ENCODE data around the gene SPATA31D1. TPM values are rescaled to one million over a fixed set of nuclear protein-coding genes. Genes with fewer than 3 reads are reported as not detected.
"Not testable (repeated sequence)": the region's sequence is repeated elsewhere in the genome, so short reads cannot be mapped to it uniquely, and the experiment has no call there.

SPATA31D1 gene
- 1.8 TPM for polyA plus RNA-seq (2012; ENCODE audit: low read depth, missing spikeins)

DNA sequence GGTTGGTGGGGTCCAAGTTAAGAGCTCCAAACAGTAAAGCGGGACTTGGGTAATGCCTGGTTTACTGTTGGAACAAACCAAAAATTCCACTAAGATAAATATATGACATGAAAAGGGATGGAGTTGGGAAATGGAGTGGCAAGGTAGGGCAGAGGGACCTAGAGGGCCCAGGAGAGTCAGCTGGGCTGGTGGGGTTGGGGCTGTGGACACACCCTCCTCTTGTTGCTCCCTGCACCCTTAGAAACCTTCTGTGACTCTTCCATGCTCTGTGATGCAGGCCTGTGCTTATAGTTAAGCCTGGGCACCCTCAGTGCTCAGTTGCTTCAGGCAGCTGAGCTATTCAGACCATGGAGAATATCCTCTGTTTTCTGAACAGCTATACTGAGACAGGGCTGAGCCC lies at the start of gene SPATA31D1:
SPATA31D1 (plus strand) TSS at position 301 of the 400 bp plus-strand sequence; CDS start at position 348, 47 bp downstream.
- not testable (repeated sequence) for DNase-seq (ENCODE audit: insufficient read length, low spot score); FAIRE-seq

DNA sequence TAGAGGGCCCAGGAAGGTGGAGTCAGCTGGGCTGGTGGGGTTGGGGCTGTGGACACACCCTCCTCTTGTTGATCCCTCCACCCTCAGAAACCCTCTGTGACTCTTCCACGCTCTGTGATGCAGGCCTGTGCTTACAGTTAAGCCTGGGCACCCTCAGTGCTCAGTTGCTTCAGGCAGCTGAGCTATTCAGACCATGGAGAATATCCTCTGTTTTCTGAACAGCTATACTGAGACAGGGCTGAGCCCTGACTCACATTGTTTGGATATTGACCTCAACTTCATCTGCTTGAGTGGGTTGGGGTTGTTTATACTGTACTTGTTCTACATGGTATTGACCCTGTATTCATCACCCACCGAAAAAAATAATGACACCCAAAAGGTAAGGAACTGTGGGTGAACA lies 45.2 kb upstream of the SPATA31D1 start, which contains the start of gene SPATA31D3:
SPATA31D3 (plus strand) TSS at position 108 of the 400 bp plus-strand sequence; CDS start at position 194, 86 bp downstream.
- not testable (repeated sequence) for FAIRE-seq; DNase-seq (ENCODE audit: insufficient read length, low spot score)

DNA sequence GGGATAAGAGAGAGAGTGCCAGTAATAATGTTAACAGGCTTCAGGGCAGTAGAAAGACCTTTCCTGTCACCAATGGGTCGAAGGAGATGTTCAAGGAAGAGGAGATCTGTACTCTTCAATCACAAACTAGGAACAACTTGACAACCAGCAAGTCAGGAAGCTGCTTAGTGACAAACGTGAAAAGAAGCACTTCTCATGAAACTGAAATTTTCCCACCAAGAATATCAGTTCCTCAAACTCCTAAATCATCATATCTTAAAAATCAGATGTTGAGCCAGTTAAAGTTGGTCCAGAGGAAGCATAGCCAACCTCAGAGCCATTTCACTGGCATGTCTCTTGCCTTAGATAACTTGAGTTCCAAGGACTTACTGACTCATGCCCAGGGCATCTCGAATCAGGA lies 39.9 kb upstream of the SPATA31D1 start:
- DNase-seq (ENCODE audit: insufficient read length, low spot score); FAIRE-seq: not testable (repeated sequence)

DNA sequence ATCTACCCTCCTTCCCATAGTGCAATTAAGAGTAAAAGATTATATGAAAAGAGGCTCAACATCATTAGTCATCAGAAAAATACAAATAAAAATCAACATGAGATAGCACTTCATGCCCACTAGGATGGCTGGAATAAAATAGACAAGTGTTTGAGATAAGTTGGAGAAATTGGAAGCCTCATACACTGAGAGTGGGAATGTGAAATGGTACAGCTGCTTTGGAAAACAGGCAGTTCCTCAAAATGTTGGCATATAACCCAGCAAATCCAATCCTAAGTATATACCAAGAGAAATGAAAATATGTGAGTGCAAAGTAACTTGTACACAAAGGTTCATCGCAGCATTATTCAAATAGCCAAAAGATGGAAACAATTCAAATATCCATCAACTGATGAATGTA lies 35.5 kb upstream of the SPATA31D1 start:
- DNase-seq (ENCODE audit: insufficient read length, low spot score) (no peak), FAIRE-seq (no peak)
- TF ChIP-seq SPI1 (IDR thresholded peaks at IDR 0.05; ENCODE audit: low read depth, low read length): no peak
- TF ChIP-seq TAF1 (IDR thresholded peaks at IDR 0.05; ENCODE audit: low read depth, low read length): no peak
- no peak for TF ChIP-seq POLR2A (IDR thresholded peaks at IDR 0.05; ENCODE audit: low read depth, low read length)
- TF ChIP-seq PAX5 (IDR thresholded peaks at IDR 0.05; ENCODE audit: insufficient read depth, low read length, severe bottlenecking): no peak
- no peak for TF ChIP-seq POU2F2 (IDR thresholded peaks at IDR 0.05; ENCODE audit: low read depth, low read length)
- TF ChIP-seq POLR2AphosphoS5 (IDR thresholded peaks at IDR 0.05; ENCODE audit: low read depth, low read length): no peak

DNA sequence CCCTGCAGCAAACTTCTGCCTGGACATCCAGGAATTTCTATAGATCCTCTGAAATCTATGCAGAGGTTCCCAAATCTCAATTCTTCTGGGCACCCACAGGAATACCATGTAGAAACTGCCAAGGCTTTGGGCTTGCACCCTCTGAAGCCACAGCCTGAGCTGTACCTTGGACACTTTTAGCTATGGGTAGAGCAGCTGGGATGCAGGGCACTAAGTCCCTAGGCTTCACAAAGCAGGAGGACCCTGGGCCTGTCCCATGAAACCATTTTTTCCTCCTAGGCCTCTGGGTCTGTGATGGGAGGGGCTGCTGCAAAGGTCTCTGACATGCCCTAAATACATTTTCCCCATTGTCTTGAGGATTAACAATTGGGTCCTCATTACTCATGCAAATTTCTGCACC lies 32.9 kb upstream of the SPATA31D1 start:
- FAIRE-seq: no peak
- TF ChIP-seq POU2F2 (IDR thresholded peaks at IDR 0.05; ENCODE audit: low read depth, low read length) (no peak), POLR2A (IDR thresholded peaks at IDR 0.05; ENCODE audit: low read depth, low read length) (no peak), POLR2AphosphoS5 (IDR thresholded peaks at IDR 0.05; ENCODE audit: low read depth, low read length) (no peak), TAF1 (IDR thresholded peaks at IDR 0.05; ENCODE audit: low read depth, low read length) (no peak), PAX5 (IDR thresholded peaks at IDR 0.05; ENCODE audit: insufficient read depth, low read length, severe bottlenecking) (no peak), SPI1 (IDR thresholded peaks at IDR 0.05; ENCODE audit: low read depth, low read length) (no peak)
- DNase-seq (ENCODE audit: insufficient read length, low spot score): no peak

DNA sequence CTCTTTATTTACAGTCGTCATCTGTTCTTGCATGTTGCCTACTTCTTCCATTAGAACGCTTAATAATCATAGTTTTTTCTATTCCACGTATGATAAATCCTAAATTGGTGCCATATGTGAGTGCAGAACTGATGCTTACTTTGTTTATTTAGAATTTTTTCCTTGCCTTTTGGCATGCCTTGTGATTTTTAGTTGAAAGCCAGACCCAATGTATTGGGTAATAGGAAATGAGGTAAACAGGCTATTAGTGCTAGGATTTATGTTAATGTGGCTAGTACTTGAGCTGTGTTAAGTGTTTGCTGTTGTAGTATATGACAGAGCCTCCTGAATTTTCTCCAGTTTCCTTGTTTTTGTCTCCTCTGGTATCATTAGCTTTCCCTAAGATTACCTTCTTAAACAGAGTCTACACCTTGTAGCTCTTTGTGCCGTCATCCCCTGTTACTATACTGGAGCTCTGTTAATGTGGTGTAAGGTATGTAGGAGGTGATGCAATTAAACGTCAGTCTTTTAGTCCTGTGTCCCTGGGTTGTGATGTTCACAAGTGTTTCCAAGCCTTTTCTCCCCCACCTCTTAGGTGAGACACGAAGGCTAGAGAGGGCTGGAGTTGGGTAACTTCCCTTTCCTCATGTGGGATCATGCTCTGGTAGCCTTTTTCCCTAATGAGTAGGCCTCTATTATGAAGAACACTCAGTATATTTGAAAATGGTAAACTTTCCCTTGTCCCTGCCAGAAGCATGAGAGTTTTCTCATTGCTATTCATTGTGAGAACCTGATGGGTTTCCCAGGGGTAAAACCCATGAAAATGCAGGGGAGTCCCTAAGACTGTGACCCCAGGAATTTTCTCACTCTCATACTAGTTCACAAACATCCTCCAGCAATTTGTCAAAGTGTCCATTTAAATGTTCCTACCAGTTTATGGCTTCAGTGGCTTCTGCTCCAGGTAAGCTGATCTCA lies 24.1 kb upstream of the SPATA31D1 start:
- DNase-seq (ENCODE audit: insufficient read length, low spot score) (no peak), FAIRE-seq (no peak)
- TF ChIP-seq POLR2AphosphoS5 (IDR thresholded peaks at IDR 0.05; ENCODE audit: low read depth, low read length) (no peak), TAF1 (IDR thresholded peaks at IDR 0.05; ENCODE audit: low read depth, low read length) (no peak), POU2F2 (IDR thresholded peaks at IDR 0.05; ENCODE audit: low read depth, low read length) (no peak), POLR2A (IDR thresholded peaks at IDR 0.05; ENCODE audit: low read depth, low read length) (no peak), PAX5 (IDR thresholded peaks at IDR 0.05; ENCODE audit: insufficient read depth, low read length, severe bottlenecking) (no peak), SPI1 (IDR thresholded peaks at IDR 0.05; ENCODE audit: low read depth, low read length) (no peak)

DNA sequence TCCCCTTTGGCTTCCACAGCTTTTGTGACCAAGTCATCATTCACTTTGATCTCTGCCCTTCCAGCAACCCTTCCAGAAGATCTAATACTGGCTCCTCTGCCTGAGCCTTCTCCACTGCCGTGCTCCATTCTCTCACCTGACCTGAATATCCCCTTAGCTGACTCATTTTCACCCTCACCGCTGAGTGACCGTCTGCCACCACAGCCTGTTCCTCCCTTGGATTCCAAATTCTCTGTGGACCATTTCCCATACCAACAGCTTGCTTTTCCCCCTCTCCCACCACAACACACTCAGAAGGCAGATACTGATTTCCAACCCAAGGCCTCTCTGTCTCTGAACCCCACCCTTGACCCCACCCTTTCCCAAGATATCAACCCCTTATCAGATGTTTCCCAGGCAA lies 20.5 kb upstream of the SPATA31D1 start:
- DNase-seq (ENCODE audit: insufficient read length, low spot score): no peak
- no peak for FAIRE-seq
- TF ChIP-seq TAF1 (IDR thresholded peaks at IDR 0.05; ENCODE audit: low read depth, low read length) (no peak), PAX5 (IDR thresholded peaks at IDR 0.05; ENCODE audit: insufficient read depth, low read length, severe bottlenecking) (no peak), SPI1 (IDR thresholded peaks at IDR 0.05; ENCODE audit: low read depth, low read length) (no peak), POLR2AphosphoS5 (IDR thresholded peaks at IDR 0.05; ENCODE audit: low read depth, low read length) (no peak), POU2F2 (IDR thresholded peaks at IDR 0.05; ENCODE audit: low read depth, low read length) (no peak), POLR2A (IDR thresholded peaks at IDR 0.05; ENCODE audit: low read depth, low read length) (no peak)

DNA sequence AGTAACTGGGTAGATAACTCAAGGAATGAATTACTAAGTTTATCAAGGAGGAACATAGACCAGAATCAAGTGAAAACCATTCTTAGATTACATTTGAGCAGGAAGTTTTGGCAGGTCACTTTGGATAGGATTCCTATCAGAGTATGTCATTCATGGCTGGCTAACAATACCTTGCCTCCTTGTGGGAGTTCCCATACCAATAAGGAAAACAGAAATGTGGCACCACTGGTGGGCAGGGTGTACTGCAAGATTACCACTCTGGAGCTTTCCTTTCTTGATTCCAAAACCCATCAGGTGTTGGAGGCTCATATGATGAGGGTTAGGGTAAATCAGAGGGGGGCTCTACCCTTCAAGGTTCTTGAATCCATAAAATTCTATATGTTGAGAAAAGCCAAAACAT lies 18.6 kb upstream of the SPATA31D1 start:
- no peak for FAIRE-seq
- TF ChIP-seq PAX5 (IDR thresholded peaks at IDR 0.05; ENCODE audit: insufficient read depth, low read length, severe bottlenecking) (no peak), POLR2A (IDR thresholded peaks at IDR 0.05; ENCODE audit: low read depth, low read length) (no peak), SPI1 (IDR thresholded peaks at IDR 0.05; ENCODE audit: low read depth, low read length) (no peak), POU2F2 (IDR thresholded peaks at IDR 0.05; ENCODE audit: low read depth, low read length) (no peak), POLR2AphosphoS5 (IDR thresholded peaks at IDR 0.05; ENCODE audit: low read depth, low read length) (no peak), TAF1 (IDR thresholded peaks at IDR 0.05; ENCODE audit: low read depth, low read length) (no peak)

DNA sequence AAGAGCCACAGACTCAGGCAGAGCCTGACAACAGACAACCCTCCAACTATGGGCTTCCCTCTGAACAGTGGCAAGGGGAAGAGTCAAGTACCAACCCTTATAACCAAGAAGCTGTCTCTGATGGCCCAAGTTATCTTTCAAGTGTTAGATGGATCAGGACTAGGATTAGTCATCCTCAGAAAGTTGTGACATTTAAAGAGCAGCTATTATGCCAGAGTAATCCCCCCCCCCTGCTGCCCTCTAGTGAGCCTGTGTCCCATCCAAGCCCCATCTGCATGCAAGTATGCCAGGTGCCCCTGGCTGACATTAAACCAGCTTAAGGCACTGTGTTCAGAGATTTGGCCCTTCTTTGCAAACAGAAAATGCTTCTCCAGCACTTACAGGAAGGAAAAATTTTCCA lies 16.8 kb upstream of the SPATA31D1 start:
- DNase-seq (ENCODE audit: insufficient read length, low spot score) (no peak), FAIRE-seq (no peak)
- TF ChIP-seq POLR2A (IDR thresholded peaks at IDR 0.05; ENCODE audit: low read depth, low read length) (no peak), POU2F2 (IDR thresholded peaks at IDR 0.05; ENCODE audit: low read depth, low read length) (no peak), SPI1 (IDR thresholded peaks at IDR 0.05; ENCODE audit: low read depth, low read length) (no peak), TAF1 (IDR thresholded peaks at IDR 0.05; ENCODE audit: low read depth, low read length) (no peak)

More for the DNA sequence above, 18.6 kb upstream of the SPATA31D1 start:
- DNase-seq (ENCODE audit: insufficient read length, low spot score): no peak

DNA sequence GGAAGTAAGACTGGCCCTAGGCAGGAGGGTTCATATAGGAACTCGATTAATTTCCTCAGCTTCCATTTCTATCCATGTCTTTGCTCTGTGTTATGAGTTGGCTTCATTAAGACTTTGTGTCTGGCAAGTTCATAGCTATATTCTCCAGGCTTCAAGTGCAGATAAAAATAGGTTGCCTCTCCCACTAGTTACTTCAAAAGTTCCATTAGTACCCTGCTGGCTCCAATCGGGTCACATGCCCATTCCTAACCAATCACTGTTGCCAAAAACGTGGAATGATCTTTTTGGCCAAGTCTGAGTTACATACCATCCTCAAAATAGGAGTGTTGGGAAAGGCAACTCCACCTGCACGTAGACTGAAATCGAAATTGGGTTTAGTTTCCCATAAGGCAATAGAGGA lies 13.8 kb upstream of the SPATA31D1 start:
- FAIRE-seq: no peak
- TF ChIP-seq TAF1 (IDR thresholded peaks at IDR 0.05; ENCODE audit: low read depth, low read length) (no peak), POLR2A (IDR thresholded peaks at IDR 0.05; ENCODE audit: low read depth, low read length) (no peak), POU2F2 (IDR thresholded peaks at IDR 0.05; ENCODE audit: low read depth, low read length) (no peak), POLR2AphosphoS5 (IDR thresholded peaks at IDR 0.05; ENCODE audit: low read depth, low read length) (no peak), PAX5 (IDR thresholded peaks at IDR 0.05; ENCODE audit: insufficient read depth, low read length, severe bottlenecking) (no peak)
- no peak for DNase-seq (ENCODE audit: insufficient read length, low spot score)

Data from GM12891 (cell line).